Measurements from ENCODE around the gene TMEM121B. TPM values are rescaled to one million over a fixed set of nuclear protein-coding genes. Genes with fewer than 3 reads are reported as not detected.

The TMEM121B gene
- total and polyA plus RNA-seq, 2 donors (not counting 1 experiment from before 2014, with no cell fraction given) = 0.12 TPM; not detected in 1

GRCh38 chr22:17138513-17138912, 17.4 kb upstream of the TMEM121B start:
- intact Hi-C loops (cut with micrococcal nuclease) = no loop called here
- WGBS (ENCODE audit: insufficient coverage) = 96% methylated on average over 11 of the region's 11 CpGs
- H3K27me3 ChIP-seq (replicated peaks in 1 of 4; ENCODE audit: control extremely low read depth in 1 of 4, control insufficient read depth in 3 of 4, insufficient read depth in 4 of 4, low read length in 3 of 4) = no peaks in the 10 kb centered on the region
- no peak for DNase-seq
- no peak overlapping the region for H3K27ac ChIP-seq (ENCODE audit: low read length in 2 of 2)
- TF ChIP-seq CTCF (IDR thresholded peaks at IDR 0.05) (no peak), EZH2 (IDR thresholded peaks at IDR 0.05; ENCODE audit: borderline replicate concordance, insufficient read depth, low read depth, low read length, poor library complexity, severe bottlenecking) (no peak)
- no peaks in the 10 kb centered on the region for H3K4me1 ChIP-seq (ENCODE audit: control insufficient read depth in 2 of 2, insufficient read depth in 2 of 2, low read length in 2 of 2)
- H3K9ac ChIP-seq (ENCODE audit: low read length) = no peak overlapping the region
- H3K4me3 Mint-ChIP-seq = no peak overlapping the region
- no peak for ATAC-seq (ENCODE audit: low read depth)
- H3K9me3 Mint-ChIP-seq (ENCODE audit: insufficient read depth) = no peaks in the 10 kb centered on the region
- H3K36me3 ChIP-seq (replicated peaks in 1 of 2; ENCODE audit: control extremely low read depth in 1 of 2, control insufficient read depth in 1 of 2, extremely low read depth in 1 of 2, insufficient read depth in 2 of 2, low read length in 1 of 2) = peaks cover 0 to 41% of the 10 kb centered on the region in 2 experiments
- H2AFZ ChIP-seq (ENCODE audit: insufficient read depth, low read depth, low read length, poor library complexity, severe bottlenecking) = no peak overlapping the region
- H3K79me2 ChIP-seq (ENCODE audit: control insufficient read depth, insufficient read depth, low read length) = no peaks in the 10 kb centered on the region
- ChIA-PET POLR2A (no interaction called here), CTCF (no interaction called here)
- no peak overlapping the region for H3K27ac Mint-ChIP-seq
- H3K27me3 Mint-ChIP-seq = no peaks in the 10 kb centered on the region
- H3K9me3 ChIP-seq (ENCODE audit: control extremely low read depth in 1 of 3, control insufficient read depth in 2 of 3, insufficient read depth in 1 of 3, low read length in 2 of 3) = no peaks in the 10 kb centered on the region
- H4K20me1 ChIP-seq (ENCODE audit: control insufficient read depth, insufficient read depth, low read length, poor library complexity, severe bottlenecking) = no peaks in the 10 kb centered on the region
- no peak overlapping the region for H3K4me3 ChIP-seq (ENCODE audit: control extremely low read depth in 1 of 5, extremely low read depth in 1 of 5, insufficient read depth in 1 of 5, low read depth in 2 of 5, low read length in 4 of 5)
- H3K4me2 ChIP-seq (replicated peaks; ENCODE audit: low read depth, low read length, poor library complexity, severe bottlenecking) = no peak overlapping the region
- no peaks in the 10 kb centered on the region for H3K4me1 Mint-ChIP-seq

GRCh38 chr22:17137861-17138425, 16.8 kb upstream of the TMEM121B start:
- Histone ChIP-seq H2AFZ (ENCODE audit: insufficient read depth, low read depth, low read length, poor library complexity, severe bottlenecking) (no peak overlapping the region), H3K9me3 (ENCODE audit: control extremely low read depth in 1 of 3, control insufficient read depth in 2 of 3, insufficient read depth in 1 of 3, low read length in 2 of 3) (no peaks in the 10 kb centered on the region), H3K79me2 (ENCODE audit: control insufficient read depth, insufficient read depth, low read length) (no peaks in the 10 kb centered on the region), H3K4me1 (ENCODE audit: control insufficient read depth in 2 of 2, insufficient read depth in 2 of 2, low read length in 2 of 2) (no peaks in the 10 kb centered on the region), H3K36me3 (replicated peaks in 1 of 2; ENCODE audit: control extremely low read depth in 1 of 2, control insufficient read depth in 1 of 2, extremely low read depth in 1 of 2, insufficient read depth in 2 of 2, low read length in 1 of 2) (peaks cover 0 to 35% of the 10 kb centered on the region in 2 experiments), H3K4me3 (ENCODE audit: control extremely low read depth in 1 of 5, extremely low read depth in 1 of 5, insufficient read depth in 1 of 5, low read depth in 2 of 5, low read length in 4 of 5) (no peak overlapping the region), H3K27me3 (replicated peaks in 1 of 4; ENCODE audit: control extremely low read depth in 1 of 4, control insufficient read depth in 3 of 4, insufficient read depth in 4 of 4, low read length in 3 of 4) (no peaks in the 10 kb centered on the region), H4K20me1 (ENCODE audit: control insufficient read depth, insufficient read depth, low read length, poor library complexity, severe bottlenecking) (no peaks in the 10 kb centered on the region), H3K4me2 (replicated peaks; ENCODE audit: low read depth, low read length, poor library complexity, severe bottlenecking) (no peak overlapping the region), H3K27ac (ENCODE audit: low read length in 2 of 2) (no peak overlapping the region), H3K9ac (ENCODE audit: low read length) (no peak overlapping the region)
- ChIA-PET POLR2A (no interaction called here), CTCF (no interaction called here)
- Mint-ChIP-seq H3K9me3 (ENCODE audit: insufficient read depth) (no peaks in the 10 kb centered on the region), H3K4me1 (no peaks in the 10 kb centered on the region), H3K4me3 (no peak overlapping the region), H3K27ac (no peak overlapping the region), H3K27me3 (no peaks in the 10 kb centered on the region)
- no peak for ATAC-seq (ENCODE audit: low read depth)
- intact Hi-C loops (cut with micrococcal nuclease) = no loop called here
- WGBS (ENCODE audit: insufficient coverage) = 97% methylated on average over 13 of the region's 17 CpGs
- TF ChIP-seq CTCF (IDR thresholded peaks at IDR 0.05) (no peak), EZH2 (IDR thresholded peaks at IDR 0.05; ENCODE audit: borderline replicate concordance, insufficient read depth, low read depth, low read length, poor library complexity, severe bottlenecking) (no peak)
- no peak for DNase-seq
